ENCODE results near the gene RAD54L2.
"Not testable (repeated sequence)": the region's sequence is repeated elsewhere in the genome, so short reads cannot be mapped to it uniquely, and the experiment has no call there.

The RAD54L2 gene

DNA sequence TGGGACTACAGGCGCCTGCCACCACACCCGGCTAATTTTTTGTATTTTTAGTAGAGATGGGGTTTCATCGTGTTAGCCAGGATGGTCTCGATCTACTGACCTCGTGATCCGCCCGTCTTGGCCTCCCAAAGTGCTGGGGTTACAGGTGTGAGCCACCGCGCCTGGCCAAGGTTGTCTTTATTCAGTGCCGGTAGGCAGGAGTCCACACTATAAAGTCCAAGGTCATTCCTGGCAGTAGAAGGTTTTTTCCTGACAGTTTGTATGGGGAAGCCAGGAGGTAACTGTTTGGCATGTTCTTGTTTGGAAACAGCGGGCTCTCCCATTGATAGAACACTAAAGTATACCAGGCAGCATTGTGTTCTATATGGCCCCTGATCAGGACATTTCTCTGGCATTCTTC is 4.1 kb downstream of the RAD54L2 start:
- H3K27me3 ChIP-seq (ENCODE audit: control insufficient read depth in 1 of 2, insufficient read depth in 2 of 2, low read length in 2 of 2); H3K27ac ChIP-seq (ENCODE audit: low read depth, low read length); H3K4me3 ChIP-seq (ENCODE audit: low read depth in 1 of 2, low read length in 2 of 2); H3K36me3 ChIP-seq (ENCODE audit: control insufficient read depth in 1 of 2, insufficient read depth in 2 of 2, low read length in 2 of 2); H3K9me3 ChIP-seq (ENCODE audit: control insufficient read depth in 1 of 2, low read length in 2 of 2); H3K9ac ChIP-seq (ENCODE audit: low read depth in 1 of 2, low read length in 2 of 2): not testable (repeated sequence)
- H3K4me1 ChIP-seq (ENCODE audit: control insufficient read depth in 1 of 2, insufficient read depth in 2 of 2, low read length in 2 of 2): peaks cover 12 to 19% of the 10 kb centered on the region in 2 donors

GRCh38 chr3:51544011-51544775 is 5.7 kb downstream of the RAD54L2 start:
- peaks cover 0 to 7% of the 10 kb centered on the region in 2 donors for H3K36me3 ChIP-seq (ENCODE audit: control insufficient read depth in 1 of 2, insufficient read depth in 2 of 2, low read length in 2 of 2)
- no peak overlapping the region for H3K9ac ChIP-seq (ENCODE audit: low read depth in 1 of 2, low read length in 2 of 2)
- no peaks in the 10 kb centered on the region for H3K9me3 ChIP-seq (ENCODE audit: control insufficient read depth in 1 of 2, low read length in 2 of 2)
- no peaks in the 10 kb centered on the region for H3K27me3 ChIP-seq (ENCODE audit: control insufficient read depth in 1 of 2, insufficient read depth in 2 of 2, low read length in 2 of 2)
- H3K4me1 ChIP-seq (ENCODE audit: control insufficient read depth in 1 of 2, insufficient read depth in 2 of 2, low read length in 2 of 2): peaks cover 7 to 13% of the 10 kb centered on the region in 2 donors
- no peak overlapping the region for H3K27ac ChIP-seq (ENCODE audit: low read depth, low read length)
- H3K4me3 ChIP-seq (ENCODE audit: low read depth in 1 of 2, low read length in 2 of 2): no peak overlapping the region

DNA sequence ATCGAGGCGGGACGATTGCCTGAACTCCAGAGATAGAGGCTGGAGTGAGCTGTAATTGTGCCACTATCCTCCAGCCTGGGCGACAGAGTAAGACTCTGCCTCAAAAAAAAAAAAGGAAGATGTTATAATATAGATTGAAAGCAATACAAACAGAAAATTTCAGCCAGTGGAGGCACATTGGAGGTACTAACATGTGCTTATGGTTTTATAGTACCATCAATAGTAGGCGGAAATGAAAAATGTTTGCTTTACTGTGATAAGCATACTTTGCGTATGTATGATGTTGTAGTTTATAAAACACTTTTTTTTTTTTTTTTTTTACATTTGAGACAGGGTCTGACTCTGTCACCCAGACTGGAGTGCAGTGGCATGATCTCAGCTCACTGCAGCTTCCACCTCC is 8.8 kb downstream of the RAD54L2 start:
- no peak overlapping the region for H3K4me3 ChIP-seq (ENCODE audit: low read depth in 1 of 2, low read length in 2 of 2)
- no peak overlapping the region for H3K27ac ChIP-seq (ENCODE audit: low read depth, low read length)
- no peaks in the 10 kb centered on the region for H3K4me1 ChIP-seq (ENCODE audit: control insufficient read depth in 1 of 2, insufficient read depth in 2 of 2, low read length in 2 of 2)
- H3K36me3 ChIP-seq (ENCODE audit: control insufficient read depth in 1 of 2, insufficient read depth in 2 of 2, low read length in 2 of 2): peaks cover 0 to 15% of the 10 kb centered on the region in 2 donors
- H3K27me3 ChIP-seq (ENCODE audit: control insufficient read depth in 1 of 2, insufficient read depth in 2 of 2, low read length in 2 of 2): no peaks in the 10 kb centered on the region
- no peak overlapping the region for H3K9ac ChIP-seq (ENCODE audit: low read depth in 1 of 2, low read length in 2 of 2)
- H3K9me3 ChIP-seq (ENCODE audit: control insufficient read depth in 1 of 2, low read length in 2 of 2): no peaks in the 10 kb centered on the region

DNA sequence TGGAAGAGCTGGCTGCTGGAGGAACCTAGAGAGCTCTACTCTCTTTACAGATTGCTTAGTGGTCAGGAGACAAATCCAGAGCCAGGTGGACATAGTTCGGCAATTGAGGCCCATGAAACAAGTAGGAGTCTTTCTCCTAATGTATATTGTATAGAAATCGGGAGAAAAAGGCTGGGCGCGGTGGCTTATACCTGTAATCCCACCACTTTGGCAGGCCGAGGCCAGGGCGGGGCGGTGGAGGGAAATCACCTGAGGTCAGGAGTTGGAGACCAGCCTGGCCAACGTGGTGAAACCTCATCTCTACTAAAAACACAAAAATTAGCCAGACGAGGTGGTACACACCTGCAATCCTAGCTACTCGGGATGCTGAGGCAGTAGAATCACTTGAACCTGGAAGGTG is 10.8 kb downstream of the RAD54L2 start:
- no peaks in the 10 kb centered on the region for H3K9me3 ChIP-seq (ENCODE audit: control insufficient read depth in 1 of 2, low read length in 2 of 2)
- no peaks in the 10 kb centered on the region for H3K27me3 ChIP-seq (ENCODE audit: control insufficient read depth in 1 of 2, insufficient read depth in 2 of 2, low read length in 2 of 2)
- H3K4me1 ChIP-seq (ENCODE audit: control insufficient read depth in 1 of 2, insufficient read depth in 2 of 2, low read length in 2 of 2): no peaks in the 10 kb centered on the region
- H3K27ac ChIP-seq (ENCODE audit: low read depth, low read length): no peak overlapping the region
- H3K4me3 ChIP-seq (ENCODE audit: low read depth in 1 of 2, low read length in 2 of 2): no peak overlapping the region
- peaks cover 0 to 25% of the 10 kb centered on the region in 2 donors for H3K36me3 ChIP-seq (ENCODE audit: control insufficient read depth in 1 of 2, insufficient read depth in 2 of 2, low read length in 2 of 2)
- no peak overlapping the region for H3K9ac ChIP-seq (ENCODE audit: low read depth in 1 of 2, low read length in 2 of 2)

GRCh38 chr3:51550080-51550819 is 11.7 kb downstream of the RAD54L2 start:
- H3K9me3 ChIP-seq (ENCODE audit: control insufficient read depth in 1 of 2, low read length in 2 of 2): no peaks in the 10 kb centered on the region
- no peaks in the 10 kb centered on the region for H3K27me3 ChIP-seq (ENCODE audit: control insufficient read depth in 1 of 2, insufficient read depth in 2 of 2, low read length in 2 of 2)
- peaks cover 0 to 21% of the 10 kb centered on the region in 2 donors for H3K36me3 ChIP-seq (ENCODE audit: control insufficient read depth in 1 of 2, insufficient read depth in 2 of 2, low read length in 2 of 2)
- no peak overlapping the region for H3K9ac ChIP-seq (ENCODE audit: low read depth in 1 of 2, low read length in 2 of 2)
- no peak overlapping the region for H3K27ac ChIP-seq (ENCODE audit: low read depth, low read length)
- no peak overlapping the region for H3K4me3 ChIP-seq (ENCODE audit: low read depth in 1 of 2, low read length in 2 of 2)
- H3K4me1 ChIP-seq (ENCODE audit: control insufficient read depth in 1 of 2, insufficient read depth in 2 of 2, low read length in 2 of 2): no peaks in the 10 kb centered on the region

GRCh38 chr3:51557993-51558392 is 19.5 kb downstream of the RAD54L2 start:
- no peak overlapping the region for H3K27ac ChIP-seq (ENCODE audit: low read depth, low read length)
- no peak overlapping the region for H3K9ac ChIP-seq (ENCODE audit: low read depth in 1 of 2, low read length in 2 of 2)
- H3K36me3 ChIP-seq (ENCODE audit: control insufficient read depth in 1 of 2, insufficient read depth in 2 of 2, low read length in 2 of 2): peaks cover 0 to 10% of the 10 kb centered on the region in 2 donors
- no peaks in the 10 kb centered on the region for H3K27me3 ChIP-seq (ENCODE audit: control insufficient read depth in 1 of 2, insufficient read depth in 2 of 2, low read length in 2 of 2)
- no peaks in the 10 kb centered on the region for H3K4me1 ChIP-seq (ENCODE audit: control insufficient read depth in 1 of 2, insufficient read depth in 2 of 2, low read length in 2 of 2)
- no peaks in the 10 kb centered on the region for H3K9me3 ChIP-seq (ENCODE audit: control insufficient read depth in 1 of 2, low read length in 2 of 2)
- H3K4me3 ChIP-seq (ENCODE audit: low read depth in 1 of 2, low read length in 2 of 2): no peak overlapping the region

GRCh38 chr3:51559411-51559888 is 20.9 kb downstream of the RAD54L2 start:
- Histone ChIP-seq H3K4me3 (ENCODE audit: low read depth in 1 of 2, low read length in 2 of 2) (no peak overlapping the region), H3K27me3 (ENCODE audit: control insufficient read depth in 1 of 2, insufficient read depth in 2 of 2, low read length in 2 of 2) (no peaks in the 10 kb centered on the region), H3K27ac (ENCODE audit: low read depth, low read length) (no peak overlapping the region), H3K9ac (ENCODE audit: low read depth in 1 of 2, low read length in 2 of 2) (no peak overlapping the region), H3K4me1 (ENCODE audit: control insufficient read depth in 1 of 2, insufficient read depth in 2 of 2, low read length in 2 of 2) (no peaks in the 10 kb centered on the region), H3K36me3 (ENCODE audit: control insufficient read depth in 1 of 2, insufficient read depth in 2 of 2, low read length in 2 of 2) (no peaks in the 10 kb centered on the region), H3K9me3 (ENCODE audit: control insufficient read depth in 1 of 2, low read length in 2 of 2) (no peaks in the 10 kb centered on the region)

GRCh38 chr3:51559961-51560360 is 21.4 kb downstream of the RAD54L2 start:
- no peak overlapping the region for H3K27ac ChIP-seq (ENCODE audit: low read depth, low read length)
- H3K27me3 ChIP-seq (ENCODE audit: control insufficient read depth in 1 of 2, insufficient read depth in 2 of 2, low read length in 2 of 2): no peaks in the 10 kb centered on the region
- H3K4me1 ChIP-seq (ENCODE audit: control insufficient read depth in 1 of 2, insufficient read depth in 2 of 2, low read length in 2 of 2): no peaks in the 10 kb centered on the region
- H3K9ac ChIP-seq (ENCODE audit: low read depth in 1 of 2, low read length in 2 of 2): no peak overlapping the region
- no peaks in the 10 kb centered on the region for H3K36me3 ChIP-seq (ENCODE audit: control insufficient read depth in 1 of 2, insufficient read depth in 2 of 2, low read length in 2 of 2)
- H3K4me3 ChIP-seq (ENCODE audit: low read depth in 1 of 2, low read length in 2 of 2): no peak overlapping the region
- H3K9me3 ChIP-seq (ENCODE audit: control insufficient read depth in 1 of 2, low read length in 2 of 2): no peaks in the 10 kb centered on the region

DNA sequence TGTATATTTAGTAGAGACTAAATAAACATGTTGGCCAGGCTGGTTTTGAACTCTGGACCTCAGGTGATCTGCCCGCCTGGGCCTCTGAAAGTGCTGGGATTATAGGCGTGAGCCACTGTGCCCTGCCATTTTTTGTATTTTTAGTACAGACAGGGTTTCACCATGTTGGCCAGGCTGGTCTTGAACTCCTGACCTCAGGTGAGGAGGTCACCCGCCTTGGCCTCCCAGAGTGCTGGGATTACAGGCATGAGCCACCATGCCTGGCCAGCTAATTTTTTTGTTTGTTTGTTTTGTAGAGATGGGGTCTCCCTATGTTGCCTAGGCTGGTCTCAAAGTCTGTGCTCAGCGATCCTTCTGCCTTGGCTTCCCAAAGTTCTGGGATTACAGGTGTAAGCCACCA is 23.9 kb downstream of the RAD54L2 start:
- not testable (repeated sequence) for H3K4me1 ChIP-seq (ENCODE audit: control insufficient read depth in 1 of 2, insufficient read depth in 2 of 2, low read length in 2 of 2); H3K9ac ChIP-seq (ENCODE audit: low read depth in 1 of 2, low read length in 2 of 2); H3K27me3 ChIP-seq (ENCODE audit: control insufficient read depth in 1 of 2, insufficient read depth in 2 of 2, low read length in 2 of 2); H3K27ac ChIP-seq (ENCODE audit: low read depth, low read length); H3K9me3 ChIP-seq (ENCODE audit: control insufficient read depth in 1 of 2, low read length in 2 of 2); H3K4me3 ChIP-seq (ENCODE audit: low read depth in 1 of 2, low read length in 2 of 2); H3K36me3 ChIP-seq (ENCODE audit: control insufficient read depth in 1 of 2, insufficient read depth in 2 of 2, low read length in 2 of 2)

- H3K4me1 ChIP-seq (ENCODE audit: control insufficient read depth in 1 of 2, insufficient read depth in 2 of 2, low read length in 2 of 2): peaks cover 10 to 11% of the 10 kb centered on the region in 2 donors
- H3K27ac ChIP-seq (ENCODE audit: low read depth, low read length): no peak overlapping the region
- H3K9me3 ChIP-seq (ENCODE audit: control insufficient read depth in 1 of 2, low read length in 2 of 2): no peaks in the 10 kb centered on the region
- peaks cover 2 to 3% of the 10 kb centered on the region in 2 donors for H3K36me3 ChIP-seq (ENCODE audit: control insufficient read depth in 1 of 2, insufficient read depth in 2 of 2, low read length in 2 of 2)
- no peak overlapping the region for H3K4me3 ChIP-seq (ENCODE audit: low read depth in 1 of 2, low read length in 2 of 2)
- H3K27me3 ChIP-seq (ENCODE audit: control insufficient read depth in 1 of 2, insufficient read depth in 2 of 2, low read length in 2 of 2): no peaks in the 10 kb centered on the region
- H3K9ac ChIP-seq (ENCODE audit: low read depth in 1 of 2, low read length in 2 of 2): no peak overlapping the region
Measured at GRCh38 chr3:51568036-51568435, 29.5 kb downstream of the RAD54L2 start.
